ENCODE results near the gene GLIS1.

GLIS1 gene

DNA sequence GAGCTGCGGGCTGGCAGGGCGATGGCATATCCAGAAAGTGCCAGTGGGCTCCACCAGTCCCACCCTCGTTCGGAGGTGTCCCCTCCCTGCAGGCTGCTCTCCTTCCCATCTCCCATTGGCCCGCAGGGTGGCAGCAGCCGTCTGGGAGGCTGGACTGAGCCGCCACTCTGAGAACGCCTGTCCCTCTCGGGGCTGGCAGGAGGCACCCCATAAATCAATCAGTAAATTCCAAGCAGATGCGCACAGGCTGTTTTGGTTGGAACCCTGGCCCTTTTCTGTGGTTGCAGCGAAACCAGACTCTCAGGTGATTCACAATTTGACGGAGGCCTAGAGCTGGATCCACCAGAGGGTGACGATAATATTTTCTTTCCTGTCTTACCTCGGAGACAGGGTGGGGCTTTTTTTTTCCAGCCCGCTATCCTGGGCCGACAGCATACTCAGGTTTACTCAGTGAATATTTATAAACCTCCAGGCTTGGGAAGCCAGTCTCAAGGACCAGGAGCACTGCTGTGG lies 99.7 kb downstream of the GLIS1 start:
- Mint-ChIP-seq H3K27me3 (no peaks in the 10 kb centered on the region), H3K27ac (no peak overlapping the region), H3K4me3 (no peak overlapping the region), H3K4me1 (no peaks in the 10 kb centered on the region), H3K9me3 (no peaks in the 10 kb centered on the region)
- DNase-seq: no peak
- ATAC-seq: peak; percentile 26

- H3K4me1 Mint-ChIP-seq: no peaks in the 10 kb centered on the region
- H3K27ac Mint-ChIP-seq: peak overlapping the region in 1 of 2 donors; percentile 19
- DNase-seq (no peak), ATAC-seq (peak; percentile 36)
- H3K9me3 Mint-ChIP-seq: no peaks in the 10 kb centered on the region
- no peaks in the 10 kb centered on the region for H3K27me3 Mint-ChIP-seq
- H3K4me3 Mint-ChIP-seq: no peak overlapping the region
Observed at GRCh38 chr1:53638360-53639035, 100.5 kb downstream of the GLIS1 start.

DNA sequence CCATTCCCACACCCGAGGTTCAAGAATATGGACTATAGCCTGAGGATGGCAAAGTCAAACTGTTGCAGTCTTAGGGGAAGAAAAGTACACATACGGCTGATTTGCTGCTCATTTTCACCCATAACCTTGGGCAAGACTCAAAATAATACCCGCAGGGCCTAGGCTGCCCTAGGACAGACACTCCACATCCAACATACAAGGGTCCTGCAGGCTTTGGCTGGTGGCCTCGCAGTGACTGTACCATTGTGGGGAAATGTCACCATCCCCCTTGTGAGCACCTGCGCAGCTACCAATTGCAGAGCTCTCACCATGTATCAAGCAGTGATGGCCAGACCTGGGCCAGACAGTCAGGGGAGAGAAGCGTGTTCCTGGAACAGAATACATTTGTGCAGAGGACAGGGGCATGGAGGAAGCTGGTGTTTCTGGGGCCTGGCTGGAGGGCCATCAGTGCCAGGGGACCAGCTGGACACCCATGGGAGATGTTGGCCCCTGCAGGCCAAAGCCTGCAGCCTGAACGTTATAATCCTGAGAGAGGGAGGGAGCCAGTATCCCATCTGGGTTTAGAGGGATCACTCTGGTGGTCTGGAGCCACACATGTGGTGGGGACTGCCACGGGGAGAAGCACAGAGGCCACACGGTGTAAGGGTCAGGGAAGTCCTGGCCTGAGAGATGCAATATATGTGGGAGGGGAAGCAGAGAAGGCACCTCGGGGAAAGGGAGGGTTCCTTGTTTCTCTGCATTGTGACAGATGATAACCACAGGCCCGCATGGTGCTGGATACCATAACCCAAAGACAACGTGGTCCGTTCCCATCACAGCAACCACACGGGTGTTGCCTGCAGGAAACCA lies 101.2 kb downstream of the GLIS1 start:
- Mint-ChIP-seq H3K9me3 (no peaks in the 10 kb centered on the region), H3K27me3 (no peaks in the 10 kb centered on the region), H3K27ac (no peak overlapping the region), H3K4me1 (no peaks in the 10 kb centered on the region), H3K4me3 (no peak overlapping the region)
- no peak for DNase-seq
- no peak for ATAC-seq

DNA sequence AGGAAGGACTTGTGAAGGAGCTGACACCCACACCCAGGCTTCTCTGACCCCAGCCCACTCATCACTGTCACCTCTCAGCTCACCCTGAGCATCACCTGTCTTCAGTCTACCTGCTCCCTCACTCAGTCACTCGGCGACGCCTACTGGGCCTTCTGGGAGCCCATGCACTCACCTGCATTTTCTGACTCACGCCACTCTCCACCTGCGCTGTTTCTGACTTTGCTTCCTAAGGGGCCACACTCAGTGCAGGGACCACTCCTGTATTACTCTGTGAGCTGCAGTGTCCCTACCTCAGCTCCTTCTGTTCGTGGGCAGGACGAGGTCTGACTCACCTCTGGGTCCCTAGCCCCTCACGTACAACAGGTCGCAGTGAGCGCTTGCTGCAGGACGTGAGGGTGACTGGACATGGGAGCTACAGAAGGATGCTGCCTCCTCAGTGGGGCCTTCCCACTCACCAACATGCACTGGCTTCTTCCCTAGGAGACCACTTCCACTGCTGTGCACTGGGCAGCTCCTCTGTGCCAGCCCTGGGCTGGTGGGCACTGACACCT lies 102.3 kb downstream of the GLIS1 start:
- no peaks in the 10 kb centered on the region for H3K27me3 Mint-ChIP-seq
- ATAC-seq (no peak), DNase-seq (no peak)
- no peak overlapping the region for H3K4me3 Mint-ChIP-seq
- no peak overlapping the region for H3K27ac Mint-ChIP-seq
- no peaks in the 10 kb centered on the region for H3K9me3 Mint-ChIP-seq
- no peaks in the 10 kb centered on the region for H3K4me1 Mint-ChIP-seq

DNA sequence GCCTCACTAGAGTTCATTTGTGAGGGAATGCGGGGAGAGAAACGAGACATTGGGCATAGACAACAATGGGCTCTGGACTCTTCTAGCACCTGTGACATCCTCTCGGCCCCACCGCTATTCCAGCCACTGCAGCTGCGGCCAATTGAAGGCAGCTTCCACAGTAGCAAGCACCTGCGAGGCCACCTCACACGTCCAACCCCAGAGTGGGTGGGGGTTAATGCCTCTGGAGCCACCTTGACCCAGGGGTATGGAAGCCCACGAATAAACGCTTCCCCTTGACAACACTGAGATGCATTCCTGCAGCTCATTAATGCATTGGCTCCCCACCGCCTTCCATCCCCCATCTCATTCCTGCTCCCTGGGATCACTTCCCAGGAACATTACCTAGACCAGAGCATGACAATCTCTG lies 104.4 kb downstream of the GLIS1 start:
- Mint-ChIP-seq H3K27me3 (no peaks in the 10 kb centered on the region), H3K4me1 (no peaks in the 10 kb centered on the region), H3K27ac (no peak overlapping the region), H3K4me3 (no peak overlapping the region), H3K9me3 (no peaks in the 10 kb centered on the region)
- DNase-seq: no peak
- no peak for ATAC-seq

- no peak for DNase-seq
- H3K9me3 Mint-ChIP-seq: no peaks in the 10 kb centered on the region
- no peak overlapping the region for H3K27ac Mint-ChIP-seq
- no peak for ATAC-seq
- no peaks in the 10 kb centered on the region for H3K4me1 Mint-ChIP-seq
- no peaks in the 10 kb centered on the region for H3K27me3 Mint-ChIP-seq
- H3K4me3 Mint-ChIP-seq: no peak overlapping the region
Observed at GRCh38 chr1:53633073-53633704, 105.8 kb downstream of the GLIS1 start.

DNA sequence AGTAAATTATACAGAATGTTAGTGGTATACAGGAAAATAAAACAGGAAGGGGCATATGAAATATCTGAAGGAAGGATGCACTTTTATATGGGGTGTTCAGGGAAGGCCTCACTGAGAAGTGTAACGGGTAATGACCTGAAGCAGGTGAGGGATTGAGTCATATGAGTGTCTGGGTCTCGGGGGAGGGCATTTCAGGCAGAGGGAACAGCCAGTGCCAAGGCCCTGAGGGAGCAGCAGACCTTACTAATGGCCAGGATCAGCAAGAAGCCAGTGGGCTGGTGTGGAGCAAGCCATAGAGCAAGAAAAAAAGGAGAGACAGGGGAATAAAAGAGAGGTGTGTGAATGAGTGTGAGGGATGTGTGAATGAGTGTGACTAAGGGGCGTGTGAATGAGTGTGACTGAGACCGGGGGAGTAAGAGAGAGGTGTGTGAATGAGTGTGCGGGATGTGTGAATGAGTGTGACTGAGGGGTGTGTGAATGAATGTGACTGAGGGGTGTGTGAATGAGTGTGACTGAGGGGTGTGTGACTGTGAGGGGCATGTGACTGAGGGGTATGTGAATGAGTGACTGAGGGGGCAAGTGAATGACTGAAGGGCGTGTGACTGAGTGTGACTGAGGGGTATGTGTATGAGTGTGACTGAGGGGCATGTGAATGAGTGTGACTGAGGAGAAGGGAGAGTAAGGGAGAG lies 107.2 kb downstream of the GLIS1 start:
- no peak for ATAC-seq
- Mint-ChIP-seq H3K4me3 (no peak overlapping the region), H3K27ac (no peak overlapping the region), H3K4me1 (no peaks in the 10 kb centered on the region), H3K9me3 (no peaks in the 10 kb centered on the region), H3K27me3 (no peaks in the 10 kb centered on the region)
- no peak for DNase-seq

GRCh38 chr1:53629101-53629691 lies 109.8 kb downstream of the GLIS1 start:
- ATAC-seq (no peak), DNase-seq (no peak)
- H3K27ac Mint-ChIP-seq: no peak overlapping the region
- H3K27me3 Mint-ChIP-seq: no peaks in the 10 kb centered on the region
- no peaks in the 10 kb centered on the region for H3K4me1 Mint-ChIP-seq
- H3K9me3 Mint-ChIP-seq: no peaks in the 10 kb centered on the region
- H3K4me3 Mint-ChIP-seq: no peak overlapping the region

DNA sequence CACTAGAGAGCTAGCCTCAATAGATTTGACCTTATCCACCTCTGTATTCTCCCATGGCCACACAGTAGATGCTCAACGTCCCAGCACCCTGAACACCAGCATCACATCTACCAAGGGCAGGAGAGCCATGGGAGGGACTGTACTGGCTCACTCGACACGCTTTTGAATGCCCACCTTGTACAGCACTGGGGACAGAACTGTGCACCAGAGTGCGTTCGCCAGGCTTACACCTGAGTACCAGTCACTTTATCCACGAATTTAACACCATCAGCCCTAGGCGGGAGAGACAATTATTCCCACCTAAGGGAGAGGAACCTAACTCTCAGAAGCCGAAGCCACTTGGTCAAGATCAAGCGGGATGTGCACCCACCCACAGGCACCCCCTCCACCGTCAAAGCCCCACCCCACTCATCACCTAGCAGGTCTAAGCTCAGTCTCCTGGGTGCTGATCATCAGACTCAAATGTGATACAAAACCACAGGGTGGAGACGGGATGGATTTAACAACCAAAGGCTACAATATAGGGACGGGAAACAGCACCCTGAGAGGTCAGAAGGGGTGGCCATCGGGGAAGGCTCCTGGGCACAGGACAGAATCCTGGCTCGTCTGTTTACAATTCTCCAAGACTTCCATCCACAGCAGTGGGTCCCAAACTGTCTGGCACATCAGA lies 110.5 kb downstream of the GLIS1 start:
- H3K27me3 Mint-ChIP-seq: no peaks in the 10 kb centered on the region
- no peak overlapping the region for H3K27ac Mint-ChIP-seq
- no peaks in the 10 kb centered on the region for H3K9me3 Mint-ChIP-seq
- H3K4me3 Mint-ChIP-seq: no peak overlapping the region
- no peaks in the 10 kb centered on the region for H3K4me1 Mint-ChIP-seq
- no peak for ATAC-seq
- DNase-seq: no peak

DNA sequence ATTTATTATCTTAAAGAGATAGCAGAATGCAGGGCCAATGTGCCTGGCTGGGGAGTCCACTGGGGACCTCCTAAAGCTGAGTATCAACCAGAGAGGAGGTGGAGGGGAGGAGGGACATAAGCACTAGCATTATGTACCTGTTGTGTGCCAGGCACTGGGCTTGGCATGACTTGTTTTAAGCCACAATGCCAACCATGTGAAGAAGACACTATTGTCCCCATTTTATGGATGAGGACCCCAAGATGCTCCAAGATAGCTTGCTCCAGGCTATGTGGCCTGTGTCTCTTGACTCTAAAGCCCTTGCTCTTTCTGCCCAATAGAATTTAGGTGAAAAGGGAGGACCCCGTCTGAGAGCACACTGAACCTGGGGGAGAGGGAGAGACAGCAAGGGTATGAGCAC lies 111.3 kb downstream of the GLIS1 start:
- ATAC-seq (no peak), DNase-seq (no peak)
- Mint-ChIP-seq H3K4me3 (no peak overlapping the region), H3K27me3 (no peaks in the 10 kb centered on the region), H3K9me3 (no peaks in the 10 kb centered on the region), H3K4me1 (no peaks in the 10 kb centered on the region), H3K27ac (no peak overlapping the region)

GRCh38 chr1:53627031-53627430 lies 111.9 kb downstream of the GLIS1 start:
- no peak overlapping the region for H3K27ac Mint-ChIP-seq
- ATAC-seq (no peak), DNase-seq (no peak)
- H3K4me3 Mint-ChIP-seq: no peak overlapping the region
- no peaks in the 10 kb centered on the region for H3K4me1 Mint-ChIP-seq
- H3K9me3 Mint-ChIP-seq: no peaks in the 10 kb centered on the region
- H3K27me3 Mint-ChIP-seq: no peaks in the 10 kb centered on the region

DNA sequence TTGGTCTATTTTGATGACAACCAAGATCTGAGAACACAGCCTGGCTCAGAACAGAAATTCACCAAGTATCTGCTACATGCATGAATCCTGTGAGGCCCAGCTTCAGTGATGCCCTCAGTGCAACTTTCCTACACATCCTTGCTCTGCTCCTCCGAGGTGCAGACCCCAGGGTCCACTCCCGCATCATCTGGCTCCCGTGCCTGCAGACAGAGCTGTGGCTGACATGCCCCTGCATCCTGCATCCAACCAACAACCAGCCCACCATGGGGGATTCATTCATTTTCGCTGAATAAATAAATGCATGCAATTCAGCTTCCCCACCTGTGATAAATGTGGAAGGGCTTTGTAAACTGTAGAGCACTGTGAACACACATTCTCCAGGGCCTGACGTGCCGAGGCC lies 112.3 kb downstream of the GLIS1 start:
- H3K9me3 Mint-ChIP-seq: no peaks in the 10 kb centered on the region

DNA sequence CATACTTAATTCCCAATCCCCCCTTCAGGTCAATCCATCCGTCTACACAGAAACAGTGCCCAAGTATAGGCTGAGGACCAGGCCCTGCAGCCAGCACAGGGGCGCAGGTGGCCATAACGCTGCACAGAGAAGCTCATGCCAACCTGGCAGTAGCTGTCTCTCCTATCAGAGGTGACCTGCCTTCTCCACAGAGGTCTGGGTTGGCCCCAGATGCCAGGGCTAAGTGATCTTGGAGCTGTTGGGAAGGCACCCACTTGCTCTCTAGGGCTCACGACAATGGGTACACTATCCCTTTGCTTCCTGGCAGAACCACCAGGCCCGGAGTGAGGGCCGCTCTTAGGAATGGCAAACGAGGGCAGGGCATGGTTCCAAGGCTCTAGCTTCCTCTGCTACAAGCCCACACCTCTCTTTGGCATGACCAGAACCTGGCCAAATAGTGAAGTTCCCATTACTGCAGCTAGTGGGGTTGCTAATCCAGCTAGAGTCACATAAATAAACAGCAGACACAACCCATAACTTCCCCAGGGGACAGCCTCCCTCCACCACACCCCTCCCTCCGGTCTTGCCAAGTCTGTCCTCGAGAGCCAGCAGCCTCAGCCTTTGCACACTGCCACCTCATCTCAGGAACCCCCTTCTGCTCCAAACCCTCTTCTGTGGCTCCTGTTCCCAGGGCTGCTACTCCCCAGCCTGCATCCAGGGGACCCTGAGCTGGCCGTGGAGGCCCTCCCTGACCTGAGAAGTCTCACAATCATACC lies 113.0 kb downstream of the GLIS1 start:
- Mint-ChIP-seq H3K4me3 (no peak overlapping the region), H3K9me3 (no peaks in the 10 kb centered on the region), H3K4me1 (no peaks in the 10 kb centered on the region), H3K27me3 (no peaks in the 10 kb centered on the region), H3K27ac (no peak overlapping the region)
- DNase-seq (no peak), ATAC-seq (no peak)

More for the DNA sequence above, 112.3 kb downstream of the GLIS1 start:
- Mint-ChIP-seq H3K4me1 (no peaks in the 10 kb centered on the region), H3K27ac (no peak overlapping the region), H3K4me3 (no peak overlapping the region), H3K27me3 (no peaks in the 10 kb centered on the region)
- no peak for ATAC-seq
- DNase-seq: no peak

- H3K27me3 Mint-ChIP-seq: no peaks in the 10 kb centered on the region
- H3K4me1 Mint-ChIP-seq: no peaks in the 10 kb centered on the region
- no peak for ATAC-seq
- no peak overlapping the region for H3K27ac Mint-ChIP-seq
- no peak overlapping the region for H3K4me3 Mint-ChIP-seq
- no peaks in the 10 kb centered on the region for H3K9me3 Mint-ChIP-seq
- DNase-seq: no peak
Observed at GRCh38 chr1:53625049-53625448, 113.9 kb downstream of the GLIS1 start.

Data from stimulated activated naive CD8-positive, alpha-beta T cell treated with anti-CD3 and anti-CD28 coated beads, Interleukin-15, amount 100 ng/mL, for 72 hours (primary cell).